Neural progenitor cell (in vitro differentiated cells): ENCODE results near the gene TMEM238. TPM values are rescaled to one million over a fixed set of nuclear protein-coding genes. Genes with fewer than 3 reads are reported as not detected.
"Not testable (repeated sequence)": the region's sequence is repeated elsewhere in the genome, so short reads cannot be mapped to it uniquely, and the experiment has no call there.

ENCODE experiments used
- DNase-seq: peaks from one replicate; pipeline ENCODE4 v3.0.0-alpha.2; 2016; ENCODE audit warnings: low spot score
- H2AFZ ChIP-seq: fragments of 200-600 bp; sonication (generic); replicated peaks from 2 replicates; pipeline ENCODE4 v1.6.1; 2016; ENCODE audit warnings: antibody characterized with exemption
- H3F3A ChIP-seq: fragments of 200-600 bp; sonication (generic); 2 replicates; pipeline ENCODE4 v1.6.1; 2016; ENCODE audit warnings: antibody characterized with exemption, low read depth
- H3K27ac ChIP-seq: fragments of 200-600 bp; sonication (generic); 2 replicates; pipeline ENCODE4 v1.5.1; 2016; ENCODE audit warnings: mild to moderate bottlenecking
- H3K27me3 ChIP-seq: fragments of 200-600 bp; sonication (generic); 2 replicates; pipeline ENCODE4 v1.6.1; 2016; ENCODE audit warnings: mild to moderate bottlenecking, moderate library complexity
- H3K36me3 ChIP-seq: fragments of 200-600 bp; sonication (generic); 2 replicates; pipeline ENCODE4 v1.5.1; 2016
- H3K4me1 ChIP-seq: fragments of 200-600 bp; sonication (generic); 2 replicates; pipeline ENCODE4 v1.6.1; 2016; ENCODE audit warnings: mixed run types
- H3K4me2 ChIP-seq: fragments of 200-600 bp; sonication (generic); 2 replicates; pipeline ENCODE4 v1.6.1; 2016
- H3K4me3 ChIP-seq: fragments of 200-600 bp; sonication (generic); 2 replicates; pipeline ENCODE4 v1.5.1; 2016
- H3K79me2 ChIP-seq: fragments of 200-600 bp; sonication (generic); 2 replicates; pipeline ENCODE4 v1.6.1; 2016; ENCODE audit warnings: low read depth
- H3K9ac ChIP-seq: fragments of 200-600 bp; sonication (generic); 2 replicates; pipeline ENCODE4 v1.6.1; 2016
- H3K9me3 ChIP-seq: fragments of 200-600 bp; sonication (generic); 2 replicates; pipeline ENCODE4 v1.5.1; 2016; ENCODE audit warnings: low read depth
- H4K20me1 ChIP-seq: fragments of 200-600 bp; sonication (generic); 2 replicates; pipeline ENCODE4 v1.6.1; 2016; ENCODE audit warnings: low read depth
- H3K27ac Mint-ChIP-seq: 3 replicates; pipeline ENCODE4 v1.8.0; 2021; ENCODE audit warnings: mixed read lengths
- H3K27me3 Mint-ChIP-seq: 2 replicates; pipeline ENCODE4 v1.8.0; 2022; ENCODE audit warnings: low read depth, mild to moderate bottlenecking, inconsistent platforms, moderate library complexity, mixed read lengths; ENCODE audit not compliant: insufficient read depth
- H3K36me3 Mint-ChIP-seq: 3 replicates; pipeline ENCODE4 v1.8.0; 2021; ENCODE audit warnings: mixed read lengths
- H3K4me1 Mint-ChIP-seq: 3 replicates; pipeline ENCODE4 v1.8.0; 2021; ENCODE audit warnings: mixed read lengths
- H3K4me3 Mint-ChIP-seq: 3 replicates; pipeline ENCODE4 v1.8.0; 2021; ENCODE audit warnings: mild to moderate bottlenecking, moderate library complexity, mixed read lengths
- H3K9me3 Mint-ChIP-seq: 3 replicates; pipeline ENCODE4 v1.8.0; 2020; ENCODE audit warnings: mixed read lengths
- EZH2 ChIP-seq: fragments of 200-600 bp; sonication (generic); IDR thresholded peaks from 2 replicates; pipeline ENCODE4 v1.6.1; 2017; ENCODE audit warnings: antibody characterized with exemption, mild to moderate bottlenecking, moderate library complexity
- EZH2phosphoT487 ChIP-seq: fragments of 200-600 bp; sonication (generic); IDR thresholded peaks from 2 replicates; pipeline ENCODE4 v1.6.1; 2017; ENCODE audit warnings: antibody characterized with exemption
- total RNA-seq: library from RNA; depleted of rRNA; stranded (reverse); fragments of >200 nt; gene quantifications from 2 replicates; pipeline ENCODE4 v1.2.3, GENCODE V29; 2015; ENCODE audit warnings: low replicate concordance
- TF ChIP-seq, protein P1 (sequence below): fragments of 200-600 bp; sonication (generic); IDR thresholded peaks from 2 replicates; pipeline ENCODE4 v1.5.1; 2017; ENCODE audit warnings: antibody characterized with exemption, mild to moderate bottlenecking

TMEM238 gene
- total RNA-seq, 1 donor from 2014 or later: not detected

DNA sequence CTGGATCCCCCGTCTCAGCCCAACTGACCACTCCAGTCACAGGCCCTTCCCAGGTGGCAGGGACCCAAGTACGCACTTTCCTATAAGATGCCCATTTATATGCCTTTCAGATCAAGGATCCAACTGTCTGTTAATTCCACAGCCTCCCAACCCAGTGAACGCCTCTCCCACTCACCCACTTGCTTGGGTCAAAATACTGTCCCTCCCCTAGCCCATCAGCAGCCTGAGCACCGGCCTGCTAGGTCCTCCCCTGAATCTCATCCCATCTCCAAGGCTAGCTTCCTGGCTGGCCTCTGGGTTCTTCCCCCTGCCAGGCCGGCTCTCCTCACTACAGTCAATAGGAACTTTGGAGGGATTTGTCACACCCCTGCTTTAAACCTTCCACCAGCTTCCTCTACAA is 21.5 kb upstream of the TMEM238 start:
- peaks cover 14% of the 10 kb centered on the region for H3K27me3 Mint-ChIP-seq
- H3K9me3 Mint-ChIP-seq: peaks cover 9% of the 10 kb centered on the region
- Histone ChIP-seq H3K27ac (no peak overlapping the region), H3K27me3 (no peaks in the 10 kb centered on the region), H3F3A (peaks cover 59% of the 10 kb centered on the region), H3K4me1 (peaks cover 15% of the 10 kb centered on the region), H3K4me3 (peak overlapping the region; percentile 88), H3K4me2 (peak overlapping the region; percentile 93), H4K20me1 (peaks cover 65% of the 10 kb centered on the region), H3K9ac (no peak overlapping the region), H3K79me2 (peaks cover 55% of the 10 kb centered on the region), H3K9me3 (no peaks in the 10 kb centered on the region), H3K36me3 (peaks cover 10% of the 10 kb centered on the region), H2AFZ (no peak overlapping the region)
- TF ChIP-seq, protein P1, sequence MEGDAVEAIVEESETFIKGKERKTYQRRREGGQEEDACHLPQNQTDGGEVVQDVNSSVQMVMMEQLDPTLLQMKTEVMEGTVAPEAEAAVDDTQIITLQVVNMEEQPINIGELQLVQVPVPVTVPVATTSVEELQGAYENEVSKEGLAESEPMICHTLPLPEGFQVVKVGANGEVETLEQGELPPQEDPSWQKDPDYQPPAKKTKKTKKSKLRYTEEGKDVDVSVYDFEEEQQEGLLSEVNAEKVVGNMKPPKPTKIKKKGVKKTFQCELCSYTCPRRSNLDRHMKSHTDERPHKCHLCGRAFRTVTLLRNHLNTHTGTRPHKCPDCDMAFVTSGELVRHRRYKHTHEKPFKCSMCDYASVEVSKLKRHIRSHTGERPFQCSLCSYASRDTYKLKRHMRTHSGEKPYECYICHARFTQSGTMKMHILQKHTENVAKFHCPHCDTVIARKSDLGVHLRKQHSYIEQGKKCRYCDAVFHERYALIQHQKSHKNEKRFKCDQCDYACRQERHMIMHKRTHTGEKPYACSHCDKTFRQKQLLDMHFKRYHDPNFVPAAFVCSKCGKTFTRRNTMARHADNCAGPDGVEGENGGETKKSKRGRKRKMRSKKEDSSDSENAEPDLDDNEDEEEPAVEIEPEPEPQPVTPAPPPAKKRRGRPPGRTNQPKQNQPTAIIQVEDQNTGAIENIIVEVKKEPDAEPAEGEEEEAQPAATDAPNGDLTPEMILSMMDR: no peak
- TF ChIP-seq EZH2: no peak
- no peak for TF ChIP-seq EZH2phosphoT487
- H3K4me3 Mint-ChIP-seq: peak overlapping the region; percentile 95
- peak overlapping the region; percentile 72 for H3K27ac Mint-ChIP-seq
- H3K4me1 Mint-ChIP-seq: peaks cover 46% of the 10 kb centered on the region
- DNase-seq: no peak
- H3K36me3 Mint-ChIP-seq: peaks cover 36% of the 10 kb centered on the region

DNA sequence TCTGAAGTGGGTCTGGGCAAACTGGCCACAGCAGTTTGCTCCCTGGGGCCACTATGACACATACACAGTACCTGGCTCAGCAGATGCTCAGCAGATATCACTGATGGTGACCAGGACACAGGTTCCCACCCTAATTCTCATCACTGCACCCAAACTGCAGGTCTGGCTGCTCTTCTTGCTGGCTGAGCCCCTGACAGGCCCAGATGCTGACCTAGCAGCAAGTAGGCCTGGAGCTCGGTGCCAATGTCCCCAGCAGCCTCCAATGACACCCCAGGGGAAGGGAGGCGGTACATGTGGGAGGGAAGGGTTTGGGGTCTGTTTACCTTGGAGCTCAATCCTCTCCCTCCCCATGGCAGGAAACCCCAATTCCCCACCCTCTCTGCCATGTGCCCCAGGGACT is 18.4 kb upstream of the TMEM238 start:
- peak overlapping the region; percentile 46 for H3K27ac ChIP-seq
- H4K20me1 ChIP-seq: peaks cover 81% of the 10 kb centered on the region
- H3K9me3 ChIP-seq: no peaks in the 10 kb centered on the region
- H2AFZ ChIP-seq: no peak overlapping the region
- no peak for DNase-seq
- H3K27me3 Mint-ChIP-seq: peaks cover 12% of the 10 kb centered on the region
- H3K4me1 ChIP-seq: peaks cover 15% of the 10 kb centered on the region
- no peak overlapping the region for H3K4me3 ChIP-seq
- H3K27me3 ChIP-seq: no peaks in the 10 kb centered on the region
- peaks cover 73% of the 10 kb centered on the region for H3F3A ChIP-seq
- no peak overlapping the region for H3K4me2 ChIP-seq
- H3K9ac ChIP-seq: no peak overlapping the region
- H3K4me3 Mint-ChIP-seq: no peak overlapping the region
- H3K27ac Mint-ChIP-seq: no peak overlapping the region
- H3K36me3 Mint-ChIP-seq: peaks cover 35% of the 10 kb centered on the region
- peaks cover 10% of the 10 kb centered on the region for H3K36me3 ChIP-seq
- H3K4me1 Mint-ChIP-seq: peaks cover 46% of the 10 kb centered on the region
- no peaks in the 10 kb centered on the region for H3K9me3 Mint-ChIP-seq
- TF ChIP-seq, protein P1: no peak
- no peak for TF ChIP-seq EZH2phosphoT487
- TF ChIP-seq EZH2: no peak
- peaks cover 54% of the 10 kb centered on the region for H3K79me2 ChIP-seq

DNA sequence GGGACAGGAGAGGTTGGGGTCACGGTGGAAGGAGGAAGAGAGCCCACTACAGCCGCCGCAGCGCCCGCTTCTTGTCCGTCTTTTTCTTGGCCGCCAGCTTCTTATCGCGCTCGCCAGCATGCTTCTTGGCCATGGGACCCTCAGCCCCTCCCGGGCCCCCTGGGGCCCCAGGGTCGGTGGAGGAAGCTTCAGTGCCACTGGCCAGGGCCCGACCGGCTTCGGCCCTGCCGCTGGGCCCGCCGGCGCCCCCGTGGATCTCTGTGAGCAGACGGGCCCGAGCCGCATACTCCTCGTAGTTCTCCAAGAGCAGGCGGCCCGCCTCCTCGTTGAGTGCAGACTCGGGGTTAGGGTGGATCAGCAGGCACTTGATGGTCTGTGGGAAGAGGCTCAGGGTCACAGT is 17.3 kb upstream of the TMEM238 start:
- not testable (repeated sequence) for H3K9me3 ChIP-seq, H3K27me3 ChIP-seq, H2AFZ ChIP-seq, H3K9ac ChIP-seq, DNase-seq, H3K9me3 Mint-ChIP-seq, H3K4me3 ChIP-seq, H3K4me2 ChIP-seq, H3K4me3 Mint-ChIP-seq, H3K27ac Mint-ChIP-seq
- H4K20me1 ChIP-seq: peaks cover 71% of the 10 kb centered on the region
- peak overlapping the region; percentile 46 for H3K27ac ChIP-seq
- H3K79me2 ChIP-seq: peaks cover 43% of the 10 kb centered on the region
- peaks cover 30% of the 10 kb centered on the region for H3K36me3 Mint-ChIP-seq
- peaks cover 12% of the 10 kb centered on the region for H3K4me1 ChIP-seq
- peaks cover 10% of the 10 kb centered on the region for H3K36me3 ChIP-seq
- peaks cover 12% of the 10 kb centered on the region for H3K27me3 Mint-ChIP-seq
- H3F3A ChIP-seq: peaks cover 69% of the 10 kb centered on the region
- peaks cover 43% of the 10 kb centered on the region for H3K4me1 Mint-ChIP-seq

DNA sequence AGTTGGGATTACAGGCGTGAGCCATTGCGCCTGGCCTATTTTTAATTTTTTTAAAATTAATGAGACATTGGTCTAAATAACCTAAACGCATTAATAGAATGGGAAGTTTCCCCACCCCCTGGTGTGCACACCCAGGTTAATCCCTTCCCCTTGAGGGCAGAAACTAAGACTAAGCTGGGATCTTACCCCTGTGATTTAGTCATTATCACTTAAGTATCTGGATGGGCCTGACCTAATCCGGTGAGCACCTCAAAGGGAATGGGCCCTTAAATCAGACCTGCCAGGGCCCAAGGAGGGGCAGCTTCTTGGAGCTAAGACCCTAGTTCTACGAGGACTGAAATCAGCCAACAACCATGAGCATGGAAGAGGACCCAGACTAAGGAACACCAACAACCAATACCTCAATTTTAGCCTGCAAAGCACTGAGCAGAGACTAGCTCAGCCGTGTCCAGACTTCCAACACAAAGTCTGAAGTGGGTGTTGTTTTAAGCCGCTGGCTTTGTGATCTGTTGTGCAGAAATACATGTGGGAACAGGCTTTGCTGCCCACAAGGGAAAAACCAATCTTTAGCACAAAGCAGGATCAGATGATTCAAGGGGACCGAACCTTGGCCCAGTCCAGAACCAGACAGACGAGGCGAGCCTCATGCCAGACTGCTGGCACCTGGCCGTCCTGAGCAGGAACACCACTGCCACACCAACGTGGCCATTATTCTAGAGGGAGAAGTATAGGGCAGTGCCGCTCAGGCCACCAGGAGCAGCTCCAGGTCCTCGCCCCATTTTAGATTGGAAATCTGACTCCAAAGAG is 16.4 kb upstream of the TMEM238 start:
- TF ChIP-seq EZH2 (no peak), EZH2phosphoT487 (no peak)
- TF ChIP-seq, protein P1: no peak
- H3K4me2 ChIP-seq: no peak overlapping the region
- peaks cover 65% of the 10 kb centered on the region for H3F3A ChIP-seq
- H3K9me3 ChIP-seq: no peaks in the 10 kb centered on the region
- no peaks in the 10 kb centered on the region for H3K27me3 ChIP-seq
- peaks cover 34% of the 10 kb centered on the region for H3K79me2 ChIP-seq
- H4K20me1 ChIP-seq: peaks cover 62% of the 10 kb centered on the region
- H3K36me3 ChIP-seq: peaks cover 10% of the 10 kb centered on the region
- no peak for DNase-seq
- peak overlapping the region; percentile 71 for H3K27ac ChIP-seq
- no peak overlapping the region for H3K9ac ChIP-seq
- H3K4me3 Mint-ChIP-seq: no peak overlapping the region
- no peak overlapping the region for H2AFZ ChIP-seq
- peaks cover 11% of the 10 kb centered on the region for H3K27me3 Mint-ChIP-seq
- H3K9me3 Mint-ChIP-seq: no peaks in the 10 kb centered on the region
- H3K36me3 Mint-ChIP-seq: peaks cover 21% of the 10 kb centered on the region
- H3K4me3 ChIP-seq: no peak overlapping the region
- peaks cover 3% of the 10 kb centered on the region for H3K4me1 ChIP-seq
- H3K27ac Mint-ChIP-seq: no peak overlapping the region
- H3K4me1 Mint-ChIP-seq: peaks cover 34% of the 10 kb centered on the region
